ENCODE measurements around the gene ZC3H12A.

The ZC3H12A gene

DNA sequence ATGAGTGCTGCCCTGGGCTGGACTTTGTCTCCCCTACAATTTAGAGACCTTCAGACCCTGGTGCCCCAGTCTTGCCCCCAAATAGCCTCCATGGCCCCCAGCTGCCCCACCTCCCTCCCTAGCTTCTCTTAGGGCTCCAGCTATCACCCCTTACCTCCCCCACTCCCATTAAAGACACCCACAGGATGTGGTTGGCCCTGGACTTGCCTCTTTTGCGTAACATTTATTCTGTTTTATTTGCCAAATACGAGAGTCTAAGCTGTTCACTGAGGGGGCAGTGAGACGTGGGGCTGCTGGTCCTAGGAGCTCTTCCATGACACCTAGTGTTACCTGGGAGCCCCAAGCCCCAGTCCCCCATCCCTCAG, 4.5 kb downstream of the ZC3H12A start:
- no peak for DNase-seq (ENCODE audit: low read depth)

DNA sequence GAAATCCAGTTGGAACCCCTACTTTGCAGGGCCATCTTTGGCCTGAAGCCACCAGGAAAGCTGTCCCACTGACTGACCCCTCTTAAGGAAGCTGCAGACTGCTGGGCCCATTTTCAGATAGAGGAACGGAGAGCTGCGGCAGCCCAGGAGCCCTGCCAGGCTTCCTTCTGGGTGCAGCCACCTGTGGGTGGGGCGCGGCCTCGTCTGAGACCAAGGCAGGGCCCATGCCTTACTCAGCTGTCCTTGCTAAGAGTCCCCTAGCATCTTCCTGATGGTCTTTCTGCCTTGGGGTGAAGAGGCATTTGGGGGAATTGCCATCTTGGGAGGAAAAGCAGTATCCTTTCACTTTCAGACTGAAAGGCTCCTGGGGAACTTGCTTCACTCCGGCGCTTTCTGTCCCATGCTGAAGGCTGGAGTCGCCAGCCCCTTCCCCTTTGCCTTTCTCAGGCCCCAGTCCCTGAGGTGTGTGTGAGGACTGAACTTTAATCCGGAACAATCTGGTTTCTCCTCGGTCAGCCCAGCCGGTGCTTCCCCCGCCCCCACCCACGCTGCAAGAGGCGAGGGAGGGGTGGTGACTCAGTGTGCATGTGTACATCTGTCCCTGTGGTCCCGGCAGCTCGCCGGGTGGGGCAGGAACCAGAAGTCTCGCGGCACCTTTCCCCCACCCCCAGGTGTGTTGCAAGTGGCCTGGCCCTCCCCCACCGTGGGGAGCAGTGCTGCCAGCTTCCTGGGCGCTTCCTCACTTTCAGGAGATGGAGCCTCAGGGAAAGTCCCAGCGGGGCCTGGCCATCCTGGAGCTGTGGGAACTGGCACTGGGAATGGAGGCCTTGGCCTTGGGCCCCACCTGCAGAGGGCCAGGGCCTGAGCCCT, 5.1 kb downstream of the ZC3H12A start:
- DNase-seq (ENCODE audit: low read depth): peak; percentile 77

DNA sequence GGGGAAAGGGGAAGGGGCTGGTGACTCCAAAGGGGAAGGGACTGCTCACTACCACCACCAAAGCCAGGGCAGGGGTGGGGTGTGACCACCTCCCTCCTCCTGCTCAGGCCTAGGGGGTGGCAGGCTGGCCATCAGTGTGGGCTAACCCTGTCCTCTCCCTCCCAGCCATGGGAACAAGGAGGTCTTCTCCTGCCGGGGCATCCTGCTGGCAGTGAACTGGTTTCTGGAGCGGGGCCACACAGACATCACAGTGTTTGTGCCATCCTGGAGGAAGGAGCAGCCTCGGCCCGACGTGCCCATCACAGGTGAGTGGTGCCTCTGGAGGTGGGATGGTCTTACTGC, 5.7 kb downstream of the ZC3H12A start:
- DNase-seq (ENCODE audit: low read depth): no peak

DNA sequence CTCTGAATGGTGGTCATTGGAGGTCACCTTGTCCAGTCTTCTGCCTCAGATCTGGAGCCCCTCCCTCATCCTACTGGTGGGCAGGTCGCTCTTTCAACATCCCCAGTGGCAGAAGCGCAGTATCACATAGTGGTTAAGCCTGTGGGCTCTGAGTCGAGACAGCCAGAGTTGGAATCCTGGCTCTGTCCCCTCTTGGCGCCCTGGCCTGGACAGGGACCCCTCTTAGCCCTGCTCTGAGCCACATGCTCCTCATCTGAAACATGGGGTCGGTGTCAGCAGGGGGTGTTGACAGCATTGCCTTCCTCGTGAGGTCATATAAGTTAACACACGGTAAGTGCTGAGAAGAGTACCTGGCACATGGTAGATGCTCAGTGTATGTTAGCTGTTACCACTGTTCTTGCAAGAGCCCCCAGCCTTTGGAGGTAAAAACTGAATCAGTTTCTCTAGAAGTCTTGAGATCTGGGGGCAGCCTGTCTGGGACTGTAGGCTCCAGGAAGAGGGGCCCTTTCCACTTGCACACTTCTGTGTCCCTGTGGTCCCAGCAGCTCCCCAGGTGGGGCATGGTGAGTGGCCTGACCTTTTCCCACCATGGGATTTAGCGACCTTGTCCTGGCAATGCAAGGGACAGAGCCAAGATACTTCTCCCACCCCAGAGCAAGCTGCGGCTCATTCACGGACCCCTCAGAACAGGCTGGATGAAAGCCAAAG, 6.4 kb downstream of the ZC3H12A start:
- DNase-seq (ENCODE audit: low read depth): no peak

DNA sequence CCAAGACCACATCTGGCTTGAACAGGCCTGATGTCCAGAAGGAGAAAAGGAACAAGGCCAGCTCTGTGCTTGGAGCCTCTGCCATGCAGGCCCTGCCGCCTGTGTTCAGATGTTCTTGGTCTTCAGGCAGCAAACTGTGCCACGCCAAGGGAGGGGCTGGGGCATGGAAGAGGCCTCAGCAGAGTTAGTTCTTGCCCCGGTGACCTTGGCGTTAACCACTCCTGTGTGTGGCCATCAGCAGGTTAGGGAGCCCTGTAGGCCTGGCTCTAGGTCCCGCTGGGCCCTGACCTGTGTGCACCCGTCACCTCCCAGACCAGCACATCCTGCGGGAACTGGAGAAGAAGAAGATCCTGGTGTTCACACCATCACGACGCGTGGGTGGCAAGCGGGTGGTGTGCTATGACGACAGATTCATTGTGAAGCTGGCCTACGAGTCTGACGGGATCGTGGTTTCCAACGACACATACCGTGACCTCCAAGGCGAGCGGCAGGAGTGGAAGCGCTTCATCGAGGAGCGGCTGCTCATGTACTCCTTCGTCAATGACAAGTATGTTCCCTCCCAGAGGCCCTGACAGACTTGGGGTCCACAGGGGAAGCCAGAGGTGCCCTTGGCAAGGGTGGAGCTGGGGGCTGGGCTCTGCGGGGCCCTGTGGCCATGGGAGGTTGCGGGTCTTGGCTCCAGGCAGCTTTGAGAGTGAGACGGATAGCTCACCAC, 7.1 kb downstream of the ZC3H12A start:
- DNase-seq (ENCODE audit: low read depth): no peak

DNA sequence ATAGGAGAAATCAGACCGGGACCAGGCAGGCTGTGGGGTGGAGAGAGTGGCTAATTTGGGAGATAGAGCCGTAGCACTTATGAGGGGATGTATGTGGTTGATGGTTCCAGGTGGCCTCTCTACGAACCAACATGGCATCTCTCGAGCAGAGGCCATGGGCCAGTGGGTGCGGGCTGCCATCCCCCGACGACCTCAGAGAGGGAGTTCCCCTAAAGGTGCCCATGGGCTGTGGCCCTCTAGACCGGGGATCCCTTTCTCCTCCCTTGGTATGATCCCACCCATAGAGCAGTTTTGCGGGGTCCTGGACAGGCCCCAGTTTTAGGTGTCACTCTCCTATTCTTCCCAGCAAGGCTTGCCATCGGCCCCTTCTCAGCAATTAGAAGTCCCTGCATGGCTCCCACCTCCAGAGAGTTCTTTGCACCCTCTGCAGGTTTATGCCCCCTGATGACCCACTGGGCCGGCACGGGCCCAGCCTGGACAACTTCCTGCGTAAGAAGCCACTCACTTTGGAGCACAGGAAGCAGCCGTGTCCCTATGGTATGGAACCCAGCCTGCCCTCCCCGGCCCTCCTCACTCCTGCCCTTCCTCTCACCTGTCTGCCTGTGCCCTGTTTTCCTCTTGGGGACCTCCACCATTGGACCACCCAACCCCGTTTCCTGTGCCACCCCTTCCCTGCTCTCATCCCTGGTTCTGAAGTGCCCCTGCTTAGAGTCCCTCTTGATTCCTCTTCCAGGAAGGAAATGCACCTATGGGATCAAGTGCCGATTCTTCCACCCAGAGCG, 7.8 kb downstream of the ZC3H12A start:
- no peak for DNase-seq (ENCODE audit: low read depth)

DNA sequence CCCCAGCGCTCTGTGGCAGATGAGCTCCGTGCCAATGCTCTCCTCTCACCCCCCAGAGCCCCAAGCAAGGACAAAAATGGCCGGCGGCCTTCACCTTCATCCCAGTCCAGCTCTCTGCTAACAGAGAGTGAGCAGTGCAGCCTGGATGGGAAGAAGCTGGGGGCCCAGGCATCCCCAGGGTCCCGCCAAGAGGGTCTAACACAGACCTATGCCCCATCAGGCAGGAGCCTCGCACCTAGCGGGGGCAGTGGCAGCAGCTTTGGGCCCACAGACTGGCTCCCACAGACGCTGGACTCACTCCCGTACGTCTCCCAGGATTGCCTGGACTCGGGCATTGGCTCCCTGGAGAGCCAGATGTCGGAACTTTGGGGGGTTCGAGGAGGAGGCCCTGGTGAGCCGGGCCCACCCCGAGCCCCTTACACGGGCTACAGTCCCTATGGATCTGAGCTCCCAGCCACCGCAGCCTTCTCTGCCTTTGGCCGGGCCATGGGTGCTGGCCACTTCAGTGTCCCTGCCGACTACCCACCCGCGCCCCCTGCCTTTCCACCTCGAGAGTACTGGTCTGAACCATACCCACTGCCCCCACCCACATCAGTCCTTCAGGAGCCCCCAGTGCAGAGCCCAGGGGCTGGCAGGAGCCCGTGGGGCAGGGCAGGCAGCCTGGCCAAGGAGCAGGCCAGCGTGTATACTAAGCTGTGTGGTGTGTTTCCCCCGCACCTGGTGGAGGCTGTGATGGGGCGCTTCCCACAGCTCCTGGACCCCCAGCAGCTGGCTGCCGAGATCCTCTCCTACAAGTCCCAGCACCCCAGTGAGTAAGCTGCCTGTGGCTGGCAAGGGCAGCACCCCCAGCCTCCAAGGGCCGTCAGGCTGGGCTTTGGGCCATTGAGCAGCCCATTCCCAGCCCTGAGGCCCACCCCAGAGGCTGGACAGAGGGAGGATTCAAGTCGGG, 8.7 kb downstream of the ZC3H12A start:
- no peak for DNase-seq (ENCODE audit: low read depth)

DNA sequence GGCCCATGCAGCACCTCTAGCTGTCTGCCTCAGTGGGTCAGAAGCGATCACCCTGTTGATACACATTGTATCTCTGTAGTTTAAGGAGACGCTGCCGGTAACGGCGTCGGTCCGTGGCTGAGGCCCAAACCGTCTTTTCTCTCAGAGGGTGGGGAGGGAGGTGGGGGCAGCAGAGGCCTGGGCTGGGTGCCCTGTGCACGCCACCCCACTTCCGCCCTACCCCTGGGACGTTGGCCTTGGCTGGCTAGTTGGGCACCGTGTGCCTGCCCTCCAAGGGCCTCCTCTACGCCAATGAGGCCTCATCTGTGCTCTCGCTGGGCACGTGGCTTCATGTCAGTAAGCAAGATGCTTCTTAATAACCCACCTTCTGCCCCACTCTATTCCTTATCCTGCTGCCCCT, 9.4 kb downstream of the ZC3H12A start:
- DNase-seq (ENCODE audit: low read depth): no peak

DNA sequence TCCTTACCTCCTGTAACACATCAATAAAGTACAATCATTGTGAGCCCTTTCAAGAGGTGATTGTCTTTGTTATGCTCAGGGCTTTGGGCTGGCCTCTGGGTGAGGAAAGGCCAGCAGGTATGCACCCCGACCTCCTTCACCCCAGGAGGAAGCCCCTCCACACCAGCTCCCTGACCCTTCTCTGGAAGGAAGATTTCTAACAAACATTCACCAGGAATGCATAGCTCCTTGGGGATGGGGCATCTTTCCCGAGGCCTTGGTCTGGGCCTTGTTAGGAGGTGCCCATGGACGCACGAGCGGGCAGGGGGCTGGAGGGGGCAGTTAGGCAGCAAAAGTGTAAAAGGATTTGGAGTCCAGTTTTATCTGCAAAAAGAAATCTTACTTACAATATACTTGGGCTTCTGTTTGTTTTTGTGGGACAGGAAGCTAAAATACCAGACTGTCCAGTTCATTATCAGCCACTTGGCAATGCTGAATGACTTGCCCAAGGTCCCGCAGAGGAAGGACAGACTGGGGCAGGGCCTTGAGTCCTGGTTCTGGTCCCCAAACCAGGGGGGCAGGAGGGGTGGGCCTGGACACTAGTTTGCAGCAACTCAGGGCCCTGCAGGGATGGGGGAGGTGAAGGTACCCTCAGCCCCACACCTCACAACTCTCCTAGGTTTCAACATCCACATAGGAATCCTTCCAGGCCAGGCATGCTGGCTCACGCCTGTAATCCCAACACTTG, 10.1 kb downstream of the ZC3H12A start:
- DNase-seq (ENCODE audit: low read depth): no peak

DNA sequence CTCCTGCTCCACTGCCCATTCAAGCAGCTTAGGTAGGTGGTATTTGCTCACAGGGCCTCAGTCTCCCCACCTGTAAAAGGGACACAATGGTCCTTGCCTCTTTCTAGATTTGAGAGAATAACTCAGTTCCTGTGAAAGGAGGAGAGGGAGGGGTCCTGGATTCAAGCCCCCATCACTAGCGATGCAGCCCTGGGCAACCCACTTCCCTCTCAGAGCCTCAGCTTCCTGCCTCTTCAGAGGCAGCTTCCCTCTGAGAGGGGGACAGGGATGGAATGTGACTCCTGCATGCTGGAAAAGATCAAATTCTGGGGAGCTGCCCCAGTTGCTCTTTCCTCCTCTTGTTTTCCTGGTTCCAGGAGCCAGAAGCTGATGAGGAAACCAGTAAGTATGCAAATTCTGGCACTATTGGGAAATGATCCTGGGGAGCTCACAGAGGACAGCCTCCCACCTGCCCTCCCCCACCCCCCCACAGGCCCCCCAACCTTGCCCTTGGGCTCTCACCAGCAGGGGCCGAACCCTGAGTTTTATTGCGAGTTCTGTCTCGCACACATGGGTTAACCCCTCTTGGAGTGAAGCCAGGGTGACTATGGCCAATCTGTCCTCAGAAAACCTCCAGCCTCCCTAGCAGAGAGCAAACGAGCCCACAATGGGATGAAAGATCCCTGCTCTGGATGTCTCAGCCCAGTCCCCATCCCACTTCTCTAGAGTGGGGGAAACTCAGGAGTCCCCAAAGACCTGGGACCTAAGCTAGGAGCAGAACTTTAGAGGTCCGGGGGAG, 11.7 kb downstream of the ZC3H12A start:
- no peak for DNase-seq (ENCODE audit: low read depth)

DNA sequence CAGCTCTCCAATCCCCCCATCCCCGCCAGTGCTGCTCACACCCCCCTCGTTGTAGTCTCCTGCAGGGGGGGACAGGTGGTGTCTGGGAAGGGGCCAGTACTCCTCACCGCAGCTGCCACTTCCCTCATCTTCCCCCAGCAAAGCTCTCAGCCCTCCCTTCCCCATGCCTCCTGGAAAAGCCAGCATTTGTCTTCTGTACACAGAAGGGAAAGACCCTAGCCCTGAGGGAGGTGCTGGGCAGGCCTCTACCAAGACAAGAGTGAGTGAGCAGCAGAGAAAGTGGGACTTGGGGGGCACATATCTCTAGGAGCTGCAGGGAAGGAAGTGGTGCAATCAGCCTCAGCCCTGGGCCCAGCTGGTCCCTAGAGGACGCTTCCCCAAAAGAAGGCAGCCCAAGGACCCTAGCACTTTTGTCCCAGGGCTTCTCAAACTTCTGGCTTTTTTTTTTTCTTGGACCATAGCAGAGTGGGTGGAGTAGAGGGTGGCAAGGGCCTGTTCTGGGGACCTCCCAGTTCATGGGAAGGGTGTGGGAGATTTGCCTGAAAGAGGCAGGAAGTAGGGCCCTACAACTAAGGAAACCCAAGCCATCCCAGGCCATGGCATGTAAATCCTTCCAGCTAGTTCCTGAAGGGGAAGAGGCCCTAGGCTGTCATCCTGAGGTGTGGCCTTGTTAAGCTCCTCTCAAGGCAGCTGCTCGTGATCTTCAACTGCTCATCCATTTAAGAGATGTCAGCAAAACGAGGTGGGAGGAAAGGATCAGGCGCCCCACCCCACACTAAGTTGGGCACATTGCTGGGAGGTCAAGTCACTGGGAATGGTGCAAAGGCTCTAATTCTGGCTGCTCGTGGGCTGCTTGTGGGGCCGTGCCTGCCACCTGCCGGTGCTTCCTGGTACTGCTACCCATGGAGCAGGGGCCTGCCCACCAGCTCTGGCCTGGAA, 12.6 kb downstream of the ZC3H12A start:
- DNase-seq (ENCODE audit: low read depth): peak; percentile 56

DNA sequence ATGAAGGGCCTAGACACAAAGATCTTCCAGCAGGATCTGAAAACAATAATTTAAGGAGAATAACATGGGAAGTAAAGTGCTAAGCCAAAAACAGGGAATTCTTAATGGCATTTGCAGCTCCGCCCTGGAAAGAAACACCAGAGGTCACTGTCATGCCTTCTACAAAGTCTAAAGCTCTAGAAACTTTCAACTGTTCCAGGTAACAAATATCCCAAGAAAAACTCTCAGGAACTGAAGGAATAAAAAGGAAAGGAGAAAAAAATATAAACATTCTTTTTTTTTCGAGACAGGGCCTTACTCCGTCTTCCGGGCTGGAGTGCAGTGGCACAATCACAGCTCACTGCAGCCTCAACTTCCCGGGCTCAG, 13.2 kb downstream of the ZC3H12A start:
- DNase-seq (ENCODE audit: low read depth): no peak

DNA sequence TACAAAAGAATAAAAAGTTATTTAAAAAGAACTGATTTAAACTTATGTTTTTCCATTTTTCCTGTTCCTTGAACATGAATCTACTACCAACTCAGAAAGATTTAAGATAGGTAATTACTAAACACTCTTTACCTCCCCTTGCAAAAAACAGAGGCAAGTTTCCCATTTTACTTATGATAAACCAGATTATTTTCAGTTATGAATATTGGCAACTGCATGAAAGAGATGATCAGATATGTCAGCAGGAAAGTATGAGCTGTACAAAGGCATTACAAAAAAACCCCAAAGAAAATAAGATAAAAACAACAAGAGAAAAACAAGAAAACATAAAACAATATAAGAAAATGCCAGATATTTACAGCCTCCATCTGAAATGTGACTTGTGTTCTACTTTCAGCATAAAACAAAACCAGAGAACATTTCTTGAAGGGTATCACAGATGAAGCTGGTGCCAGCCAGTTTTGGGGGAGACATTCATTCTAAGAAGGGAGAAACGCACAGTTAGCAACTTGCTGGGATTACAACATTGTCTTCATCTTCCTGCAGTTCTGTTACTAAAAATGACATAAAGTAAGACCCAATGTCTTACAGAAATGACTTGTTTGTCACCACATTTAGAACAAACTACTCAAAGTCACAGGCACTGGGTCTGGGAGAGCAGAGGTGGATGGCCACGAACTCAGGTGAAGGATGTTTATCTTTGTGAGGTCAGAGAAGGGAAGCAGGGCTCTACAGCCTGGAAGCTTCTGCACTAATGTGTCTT, 19.1 kb downstream of the ZC3H12A start:
- DNase-seq (ENCODE audit: low read depth): no peak

DNA sequence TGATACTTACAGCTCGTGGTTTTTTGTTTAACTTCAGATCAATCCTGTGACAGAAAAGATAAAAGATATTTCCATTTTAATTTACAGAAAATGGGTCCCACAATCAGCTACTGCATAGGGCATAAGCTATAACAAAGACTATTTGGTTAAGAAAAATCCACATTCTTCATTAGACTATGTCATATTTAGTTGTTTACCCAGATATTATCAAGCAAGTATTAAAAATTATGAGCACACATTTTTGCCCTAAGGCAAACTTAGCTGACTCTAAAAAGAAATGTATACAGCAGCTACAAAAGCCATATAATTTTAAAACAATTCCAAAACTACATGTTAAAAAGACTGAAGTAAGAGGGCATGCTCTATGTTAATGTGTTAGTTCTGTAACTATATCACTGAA, 21.5 kb downstream of the ZC3H12A start:
- DNase-seq (ENCODE audit: low read depth): no peak

DNA sequence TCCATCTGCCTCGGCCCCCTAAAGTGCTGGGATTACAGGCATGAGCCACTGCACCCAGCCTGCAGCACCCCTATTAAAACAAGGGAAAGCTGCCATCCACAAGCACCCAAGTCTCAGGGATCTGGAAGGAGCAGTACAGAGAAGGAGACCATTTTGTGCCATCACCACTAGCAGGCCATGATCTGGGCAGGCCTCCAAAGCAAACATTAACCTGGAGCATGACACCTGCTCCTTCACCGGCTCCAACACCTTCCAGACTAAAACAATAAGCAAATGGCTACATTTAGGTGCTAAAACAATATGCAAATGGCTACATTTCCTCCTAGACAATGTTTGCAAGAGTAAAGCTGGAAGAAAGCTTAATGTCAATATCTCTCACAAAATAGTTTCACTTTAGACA, 23.5 kb downstream of the ZC3H12A start:
- no peak for DNase-seq (ENCODE audit: low read depth)

DNA sequence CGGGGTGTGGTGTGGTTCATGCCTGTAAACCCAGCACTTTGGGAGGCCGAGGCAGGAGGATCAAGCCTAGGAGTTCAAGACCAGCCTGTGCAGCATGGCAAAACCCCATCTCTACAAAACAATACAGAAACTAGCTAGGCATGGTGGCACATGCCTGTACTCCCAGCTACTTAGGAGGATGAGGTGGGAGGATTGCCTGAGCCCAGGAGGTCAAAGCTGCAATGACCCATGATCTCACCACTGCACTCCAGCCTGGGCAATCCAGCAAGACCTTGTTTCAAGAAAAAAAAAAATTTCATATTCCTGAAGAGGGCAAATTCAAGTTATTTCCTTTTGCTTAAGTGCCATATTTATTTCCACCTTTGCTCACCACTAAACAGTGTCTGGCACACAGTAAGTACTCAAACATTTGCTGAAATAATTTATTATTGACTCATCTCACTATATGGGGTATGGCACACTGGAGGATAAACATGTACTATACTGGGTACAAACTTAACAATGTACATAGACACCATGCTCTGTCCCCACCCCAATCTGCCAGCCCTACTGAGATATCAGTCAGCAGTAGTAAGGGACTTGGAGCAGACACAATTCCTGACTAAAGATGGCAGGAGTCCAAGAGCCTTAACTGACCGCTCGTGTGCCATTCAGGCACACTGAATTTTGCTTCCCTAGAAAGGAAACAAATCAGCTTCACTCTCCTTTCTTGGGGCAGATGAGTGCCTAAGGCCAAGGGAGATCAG, 24.7 kb downstream of the ZC3H12A start:
- DNase-seq (ENCODE audit: low read depth): peak; percentile 51

DNA sequence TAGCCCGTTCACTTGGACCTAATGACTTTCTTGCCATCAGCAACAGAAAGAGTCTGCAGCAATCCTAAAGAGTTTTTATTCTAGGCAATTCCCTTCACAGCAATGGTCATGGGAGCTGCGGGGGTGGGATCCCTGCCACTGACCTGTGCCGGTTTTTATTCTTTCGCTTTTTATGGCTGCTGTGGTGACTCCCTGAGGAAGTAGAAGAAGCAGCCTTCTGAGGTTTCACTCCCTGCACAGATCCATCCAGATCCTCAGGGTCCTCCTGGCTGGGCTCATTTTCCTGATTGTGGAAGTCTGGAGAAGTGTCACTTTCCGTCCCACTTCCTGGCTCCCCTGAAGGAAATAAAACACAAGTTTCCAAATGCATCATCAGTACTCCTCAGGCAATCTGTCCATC, 27.3 kb downstream of the ZC3H12A start:
- no peak for DNase-seq (ENCODE audit: low read depth)

All from stromal cell of bone marrow (primary cell).